IPS-NIHi7 (cell line): ENCODE measurements around the gene TFEB.
"Not testable (repeated sequence)": the region's sequence is repeated elsewhere in the genome, so short reads cannot be mapped to it uniquely, and the experiment has no call there.

Experiments
- DNase-seq: peaks from one replicate; pipeline ENCODE4 v3.0.0; 2012; ENCODE audit warnings: mixed read lengths; ENCODE audit errors: extremely low spot score

TFEB gene

DNA sequence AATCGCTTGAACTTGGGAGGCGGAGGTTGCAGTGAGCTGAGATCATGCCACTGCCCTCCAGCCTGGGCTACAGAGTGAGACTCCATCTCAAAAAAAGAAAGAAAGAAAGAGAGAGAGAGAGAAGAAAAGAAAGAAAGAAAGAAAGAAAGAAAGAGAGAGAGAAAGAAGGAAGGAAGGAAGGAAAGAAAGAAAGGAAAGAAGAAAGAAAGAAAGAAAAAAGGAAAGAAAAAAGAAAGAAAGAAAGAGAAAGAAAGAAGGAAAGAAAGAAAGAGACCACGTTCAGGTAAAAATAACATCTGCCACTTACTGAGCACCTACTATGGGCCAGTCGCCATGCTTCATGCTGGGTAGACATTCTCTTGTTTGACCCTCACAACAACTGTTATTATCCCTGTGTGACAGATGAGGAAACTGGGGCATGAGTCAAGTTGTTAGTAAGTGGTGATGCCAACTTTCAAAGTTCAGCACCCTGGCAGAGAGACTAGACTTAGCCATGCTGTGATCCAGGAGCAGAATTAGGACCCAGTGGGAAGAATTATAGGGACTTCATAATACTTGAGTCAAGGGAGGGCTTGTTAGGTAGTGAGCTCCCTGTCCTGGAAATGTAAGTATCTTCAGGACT, 30.7 kb upstream of the TFEB start:
- not testable (repeated sequence) for DNase-seq

DNA sequence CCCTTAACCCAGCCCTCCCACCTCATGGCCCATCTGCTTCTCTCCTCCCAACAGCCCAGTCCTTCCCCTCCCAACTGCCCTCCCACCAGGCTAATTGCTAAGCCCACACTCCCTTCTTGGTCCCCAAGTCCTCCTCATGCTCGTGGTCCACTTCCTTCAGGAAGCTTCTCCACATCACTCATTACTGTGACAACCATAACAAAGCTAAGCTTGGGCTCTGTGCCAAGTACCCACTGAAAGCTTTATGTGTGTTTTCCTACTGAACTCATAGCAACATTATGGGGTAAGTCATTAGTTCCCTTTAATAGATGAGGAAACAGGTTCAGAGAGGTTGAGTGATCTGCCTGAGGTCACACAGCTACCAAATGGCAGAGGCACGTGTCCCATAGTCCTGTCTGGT, 28.1 kb upstream of the TFEB start:
- DNase-seq = no peak

- DNase-seq = no peak
Observed at GRCh38 chr6:41759905-41760579, 24.6 kb upstream of the TFEB start.

- no peak for DNase-seq
Observed at GRCh38 chr6:41759106-41759904, 23.9 kb upstream of the TFEB start.

DNA sequence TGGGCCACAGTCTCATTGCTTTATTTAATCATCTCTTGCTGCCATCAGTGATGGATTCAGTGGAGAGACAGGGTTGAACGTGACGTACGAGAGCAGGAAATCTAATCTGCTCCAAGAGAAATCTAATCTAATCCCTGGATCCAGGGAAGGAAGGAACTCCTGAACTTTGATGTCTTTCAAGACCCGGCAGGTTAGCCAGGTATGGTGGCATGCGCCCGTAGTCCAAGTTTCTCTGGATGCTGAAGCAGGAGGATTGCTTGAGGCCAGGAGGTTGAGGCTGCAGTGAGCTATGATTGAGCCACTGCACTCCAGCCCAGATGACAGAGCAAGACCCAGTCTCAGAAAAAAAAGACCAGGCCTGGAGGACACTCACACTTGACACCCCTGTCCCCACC, 23.2 kb upstream of the TFEB start:
- no peak for DNase-seq

GRCh38 chr6:41757931-41758640, 22.7 kb upstream of the TFEB start:
- no peak for DNase-seq

- DNase-seq = no peak
Observed at GRCh38 chr6:41757271-41757670, 21.9 kb upstream of the TFEB start.

DNA sequence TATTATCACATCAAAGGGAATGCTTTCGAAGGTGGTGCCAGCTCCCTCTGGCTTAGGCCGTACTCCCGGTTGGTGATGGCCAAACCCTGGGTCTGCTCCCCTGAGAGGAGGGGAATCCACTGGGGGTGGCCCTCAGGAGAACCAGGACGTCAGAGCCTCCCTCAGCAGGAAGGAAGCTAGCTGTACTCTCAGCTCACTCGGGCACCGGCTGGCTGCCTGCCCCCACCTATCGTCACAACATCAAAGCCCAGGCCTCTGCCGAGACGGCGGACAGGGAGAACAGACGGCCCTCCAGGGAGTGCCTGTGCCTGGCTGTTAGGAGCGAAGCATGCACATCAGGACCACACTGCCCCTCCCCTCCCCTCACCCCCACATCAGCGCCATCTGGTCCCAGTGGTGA, 20.9 kb upstream of the TFEB start:
- no peak for DNase-seq

GRCh38 chr6:41755895-41756294, 20.5 kb upstream of the TFEB start:
- DNase-seq = no peak

GRCh38 chr6:41750374-41750773, 15.0 kb upstream of the TFEB start:
- DNase-seq = no peak

- no peak for DNase-seq
Observed at GRCh38 chr6:41748542-41748941, 13.1 kb upstream of the TFEB start.

DNA sequence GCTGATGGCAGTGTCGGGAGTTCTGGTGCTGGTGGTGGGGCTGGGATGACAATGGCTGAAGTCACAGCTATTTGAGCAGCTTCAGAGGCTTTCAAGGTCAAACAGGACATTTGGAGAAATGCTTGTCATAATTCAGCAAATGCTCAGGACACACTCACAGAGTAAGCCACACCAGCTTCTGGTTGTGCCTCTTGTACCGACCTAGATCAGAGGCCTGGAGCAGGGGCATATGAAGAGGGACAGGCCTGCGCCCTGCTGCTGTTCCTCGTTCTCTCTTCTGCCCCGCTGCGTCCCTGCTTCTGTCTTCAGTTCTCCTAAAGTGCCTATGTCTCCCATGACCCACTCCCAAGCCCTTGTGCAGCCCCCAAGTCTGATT, 12.7 kb upstream of the TFEB start:
- DNase-seq = no peak

DNA sequence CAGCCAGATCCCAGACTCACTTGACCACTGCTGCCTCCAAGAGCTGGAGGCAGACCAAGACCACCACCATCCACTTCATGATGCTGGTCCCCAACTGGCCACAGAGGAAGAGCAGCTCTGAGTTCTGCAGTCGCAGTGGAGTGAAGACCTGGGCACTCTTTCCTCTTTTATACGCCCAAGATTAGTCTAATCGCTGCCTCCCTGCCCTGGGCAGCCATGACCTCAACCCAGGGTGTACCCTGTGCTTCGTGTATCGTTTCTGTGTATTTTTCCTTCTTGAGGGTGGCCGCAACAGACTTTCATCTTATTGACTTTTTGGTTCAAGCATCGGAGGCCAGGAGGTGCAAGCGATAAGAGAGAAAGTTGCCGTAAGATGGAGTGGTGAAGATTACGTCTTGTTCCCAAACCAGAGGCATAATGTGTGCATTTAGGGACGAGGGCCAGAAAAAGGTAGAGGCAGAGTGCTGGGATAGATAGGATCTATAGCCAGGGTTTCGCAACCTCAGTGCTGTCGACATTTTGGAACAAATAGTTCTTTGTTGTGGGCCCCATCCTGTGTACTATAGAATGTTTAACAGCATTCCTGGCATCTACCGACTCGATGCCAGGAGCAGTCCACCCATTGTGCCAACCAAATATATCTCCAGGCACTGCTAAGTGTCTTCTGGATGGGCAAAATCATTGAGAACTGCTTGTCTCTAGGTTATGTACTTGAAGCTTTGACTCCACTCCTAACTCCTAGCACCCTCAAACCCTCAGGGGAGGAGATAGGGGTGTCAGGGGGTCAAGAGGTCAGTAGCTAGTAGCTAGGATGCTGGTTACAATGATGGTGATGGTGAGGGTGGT, 12.1 kb upstream of the TFEB start, which contains the start of gene PGC:
Gene PGC (minus strand): TSS at position 142 of the 846 bp plus-strand sequence. CDS start 63 bp downstream, at position 79.
- DNase-seq = no peak

- no peak for DNase-seq
Observed at GRCh38 chr6:41746107-41746506, 10.7 kb upstream of the TFEB start.

DNA sequence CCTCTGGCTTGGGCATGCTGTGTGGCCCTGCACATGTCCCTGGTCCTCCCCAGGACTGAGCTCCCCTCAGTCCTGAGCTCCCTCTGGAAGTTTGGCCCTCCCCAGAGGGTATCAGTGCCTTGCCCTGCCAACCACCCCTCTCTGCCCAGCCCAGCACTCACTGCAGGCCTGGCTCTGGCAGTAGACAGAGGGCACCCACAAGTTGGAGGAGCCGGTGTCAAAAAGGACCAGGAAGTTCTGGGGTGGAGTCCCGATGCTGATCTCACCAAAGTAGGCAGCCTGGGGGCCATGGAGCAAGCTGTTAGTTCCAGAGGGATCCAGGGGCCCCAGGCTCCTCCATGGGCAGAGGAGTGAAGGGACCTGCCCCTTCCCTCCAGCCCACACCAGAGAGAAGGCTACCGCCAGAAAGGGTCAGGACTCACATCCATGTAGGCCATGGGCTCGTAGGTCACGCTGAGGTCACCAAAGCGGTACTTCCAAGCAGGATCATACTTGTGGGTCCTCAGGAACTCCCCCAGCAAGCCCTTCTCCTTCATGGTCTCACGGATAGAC, 8.9 kb upstream of the TFEB start:
- no peak for DNase-seq

- DNase-seq = no peak
Observed at GRCh38 chr6:41743406-41744235, 8.2 kb upstream of the TFEB start.

DNA sequence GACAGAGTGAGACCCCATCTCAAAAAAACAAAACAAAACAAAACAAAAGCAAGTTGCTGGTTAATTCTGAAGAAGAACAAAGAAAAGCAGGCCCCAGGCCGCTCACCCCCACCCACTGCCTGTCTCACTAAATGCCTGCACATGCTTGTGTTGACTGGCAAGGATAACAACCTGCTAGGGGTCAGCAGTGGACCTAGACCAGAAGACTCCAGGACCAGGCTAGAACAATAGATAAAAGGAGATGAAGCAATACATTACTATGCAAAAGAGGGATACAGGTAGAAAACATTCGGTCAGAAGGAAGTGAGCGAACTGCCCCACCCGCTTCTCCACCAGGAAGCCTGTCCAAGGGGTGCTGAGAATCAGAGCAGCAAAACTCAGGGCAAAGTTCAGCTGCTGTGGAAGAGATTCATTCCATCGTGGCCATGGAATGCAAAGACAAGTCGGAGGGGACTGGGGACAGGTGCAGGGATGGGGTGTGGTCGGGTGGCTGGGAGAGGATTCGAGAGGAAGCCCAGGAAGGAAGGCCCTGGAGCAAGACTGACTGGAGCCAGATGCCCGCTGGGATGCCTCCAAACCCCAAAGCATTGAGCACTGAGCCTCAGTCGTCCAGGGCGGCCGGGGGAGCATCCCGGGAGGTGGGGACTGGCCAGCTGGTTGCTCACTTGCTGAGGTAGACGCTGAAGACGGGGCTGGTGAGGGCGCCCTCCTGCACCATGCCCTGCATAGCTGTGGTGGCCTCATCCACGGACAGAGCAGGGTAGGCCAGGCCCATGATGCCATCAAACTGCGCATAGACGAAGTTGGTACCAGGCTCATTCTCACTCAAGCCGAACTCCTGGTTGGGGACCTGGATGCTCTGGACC, 6.5 kb upstream of the TFEB start:
- DNase-seq = no peak

GRCh38 chr6:41740366-41741162, 5.2 kb upstream of the TFEB start:
- no peak for DNase-seq
